ENCODE measurements around the gene NCF4.
A peak's percentile ranks its signal among the peaks of the same experiment; 100 is the strongest.

NCF4 gene

GRCh38 chr22:36850682-36851081 is 10.1 kb upstream of the NCF4 start:
- ATAC-seq, result no peak
- no peak for TF ChIP-seq GLIS3 (CRISPR knock-in tag; IDR thresholded peaks at IDR 0.05)
- no peak for TF ChIP-seq RARB (CRISPR knock-in tag; IDR thresholded peaks at IDR 0.05)
- TF ChIP-seq TOX (CRISPR knock-in tag; IDR thresholded peaks at IDR 0.05; ENCODE audit: borderline replicate concordance), result no peak
- TF ChIP-seq TCF4 (CRISPR knock-in tag; IDR thresholded peaks at IDR 0.05; ENCODE audit: borderline replicate concordance), result no peak
- TF ChIP-seq ESRRG (CRISPR knock-in tag; IDR thresholded peaks at IDR 0.05), result no peak
- TF ChIP-seq BACH2 (CRISPR knock-in tag; IDR thresholded peaks at IDR 0.05; ENCODE audit: borderline replicate concordance), result no peak
- TF ChIP-seq CSDC2 (CRISPR knock-in tag; IDR thresholded peaks at IDR 0.05), result no peak
- TF ChIP-seq ZFP3 (CRISPR knock-in tag; IDR thresholded peaks at IDR 0.05), result no peak
- TF ChIP-seq ARNTL (CRISPR knock-in tag; IDR thresholded peaks at IDR 0.05; ENCODE audit: borderline replicate concordance, low read depth), result no peak
- no peak for TF ChIP-seq ZC3H10 (CRISPR knock-in tag; IDR thresholded peaks at IDR 0.05)
- TF ChIP-seq CSRNP3 (CRISPR knock-in tag; IDR thresholded peaks at IDR 0.05), result no peak
- TF ChIP-seq ZNF565 (CRISPR knock-in tag; conservative IDR thresholded peaks at IDR 0.05; ENCODE audit: low read depth), result no peak
- no peak for TF ChIP-seq ZNF70 (CRISPR knock-in tag; IDR thresholded peaks at IDR 0.05)
- TF ChIP-seq PPARA (CRISPR knock-in tag; IDR thresholded peaks at IDR 0.05; ENCODE audit: borderline replicate concordance), result no peak
- TF ChIP-seq TSHZ2 (CRISPR knock-in tag; IDR thresholded peaks at IDR 0.05), result no peak

- TF ChIP-seq PPARA (CRISPR knock-in tag; IDR thresholded peaks at IDR 0.05; ENCODE audit: borderline replicate concordance) (no peak), ZFP3 (CRISPR knock-in tag; IDR thresholded peaks at IDR 0.05) (no peak), OSR1 (CRISPR knock-in tag; IDR thresholded peaks at IDR 0.05) (no peak), RARB (CRISPR knock-in tag; IDR thresholded peaks at IDR 0.05) (no peak), SNAI2 (CRISPR knock-in tag; IDR thresholded peaks at IDR 0.05) (no peak), ZC3H10 (CRISPR knock-in tag; IDR thresholded peaks at IDR 0.05) (no peak), TOX (CRISPR knock-in tag; IDR thresholded peaks at IDR 0.05; ENCODE audit: borderline replicate concordance) (no peak), TSHZ2 (CRISPR knock-in tag; IDR thresholded peaks at IDR 0.05) (no peak), ISL1 (CRISPR knock-in tag; IDR thresholded peaks at IDR 0.05) (no peak), ZNF565 (CRISPR knock-in tag; conservative IDR thresholded peaks at IDR 0.05; ENCODE audit: low read depth) (no peak), CSRNP3 (CRISPR knock-in tag; IDR thresholded peaks at IDR 0.05) (no peak), ZFP30 (CRISPR knock-in tag; IDR thresholded peaks at IDR 0.05) (no peak)
- ATAC-seq, result no peak
Observed at GRCh38 chr22:36852056-36852973, 8.5 kb upstream of the NCF4 start.

- peak; percentile 21; the same call in 2 of the 3 replicates for ATAC-seq
- TF ChIP-seq RARB (CRISPR knock-in tag; IDR thresholded peaks at IDR 0.05) (no peak), GLIS3 (CRISPR knock-in tag; IDR thresholded peaks at IDR 0.05) (no peak), ISL1 (CRISPR knock-in tag; IDR thresholded peaks at IDR 0.05) (no peak), BACH2 (CRISPR knock-in tag; IDR thresholded peaks at IDR 0.05; ENCODE audit: borderline replicate concordance) (no peak), OSR1 (CRISPR knock-in tag; IDR thresholded peaks at IDR 0.05) (no peak), ESRRG (CRISPR knock-in tag; IDR thresholded peaks at IDR 0.05) (no peak), TCF4 (CRISPR knock-in tag; IDR thresholded peaks at IDR 0.05; ENCODE audit: borderline replicate concordance) (no peak), TOX (CRISPR knock-in tag; IDR thresholded peaks at IDR 0.05; ENCODE audit: borderline replicate concordance) (no peak), CREB5 (CRISPR knock-in tag; IDR thresholded peaks at IDR 0.05; ENCODE audit: low read depth) (no peak), ZC3H10 (CRISPR knock-in tag; IDR thresholded peaks at IDR 0.05) (no peak), CSRNP3 (CRISPR knock-in tag; IDR thresholded peaks at IDR 0.05) (no peak), PPARA (CRISPR knock-in tag; IDR thresholded peaks at IDR 0.05; ENCODE audit: borderline replicate concordance) (no peak), ZNF8 (CRISPR knock-in tag; IDR thresholded peaks at IDR 0.05) (no peak)
Observed at GRCh38 chr22:36853407-36854099, 7.3 kb upstream of the NCF4 start.
